IMR-90 (cell line): ENCODE data around the gene SYN1. TPM values are rescaled to one million over a fixed set of nuclear protein-coding genes. Genes with fewer than 3 reads are reported as not detected.

Experiments used
- ATAC-seq: fragments of 200-7000 bp; cut with Tn5 transposase; 2 replicates; pipeline ENCODE4 v1.9.1; 2020; ENCODE audit warnings: low read depth, mild to moderate bottlenecking, moderate library complexity
- BruUV-seq: library from RNA; stranded (reverse); fragments of 400-500 nt; replicated peaks from 2 replicates; lab custom pipeline; 2021; lab: Mats Ljungman, UMichigan
- CTCF ChIA-PET: fragments of 300-600 bp; formaldehyde crosslinking; extraction: SDS; loops from one replicate; lab custom pipeline; 2021; ENCODE audit warnings: antibody characterized with exemption; lab: Yijun Ruan, JAX
- POLR2A ChIA-PET: fragments of 300-600 bp; sonication (Branson Sonifier 250); formaldehyde crosslinking; loops from one replicate; lab custom pipeline; 2022; ENCODE audit warnings: antibody characterized with exemption; ENCODE audit not compliant: unreplicated experiment; lab: Charles Lee
- DNase-seq: peaks from one replicate; pipeline ENCODE4 v3.0.0; 2013
- H2AFZ ChIP-seq: replicated peaks from 2 replicates; pipeline ENCODE3; 2013; ENCODE audit warnings: low read length, mild to moderate bottlenecking; ENCODE audit not compliant: poor library complexity
- H2AK5ac ChIP-seq: 2 replicates; pipeline ENCODE4 v1.6.1; 2013; ENCODE audit warnings: low read depth, low read length, inconsistent platforms
- H2AK9ac ChIP-seq: replicated peaks from 2 replicates; pipeline ENCODE3; 2013; ENCODE audit warnings: mild to moderate bottlenecking, low read depth, low read length, moderate library complexity; ENCODE audit not compliant: poor library complexity
- H2BK120ac ChIP-seq: 2 replicates; pipeline ENCODE4 v1.6.1; 2013; ENCODE audit warnings: low read depth, low read length, inconsistent platforms
- H2BK15ac ChIP-seq: 3 replicates; pipeline ENCODE4 v1.6.1; 2013; ENCODE audit warnings: low read depth, low read length, inconsistent platforms
- H2BK20ac ChIP-seq: 2 replicates; pipeline ENCODE4 v1.6.1; 2013; ENCODE audit warnings: low read depth, mild to moderate bottlenecking, inconsistent platforms, low read length, moderate library complexity
- H2BK5ac ChIP-seq: 2 replicates; pipeline ENCODE4 v1.6.1; 2013; ENCODE audit warnings: mild to moderate bottlenecking, low read depth, low read length, inconsistent platforms; ENCODE audit not compliant: poor library complexity, severe bottlenecking
- H3K14ac ChIP-seq: replicated peaks from 2 replicates; pipeline ENCODE4 v1.6.1; 2013; ENCODE audit warnings: low read depth, low read length, inconsistent platforms
- H3K18ac ChIP-seq: 2 replicates; pipeline ENCODE4 v1.6.1; 2013; ENCODE audit warnings: low read depth, low read length, control low read depth
- H3K23ac ChIP-seq: 2 replicates; pipeline ENCODE4 v1.6.1; 2013; ENCODE audit warnings: low read depth, low read length, inconsistent platforms
- H3K27ac ChIP-seq: 2 replicates; pipeline ENCODE4 v1.5.1; 2013; ENCODE audit warnings: mild to moderate bottlenecking, control low read depth, low read length; ENCODE audit not compliant: insufficient read depth
- H3K27me3 ChIP-seq: 2 replicates; pipeline ENCODE4 v1.6.1; 2013; ENCODE audit warnings: low read length; ENCODE audit not compliant: control insufficient read depth, insufficient read depth
- H3K36me3 ChIP-seq: 2 replicates; pipeline ENCODE4 v1.6.1; 2013; ENCODE audit warnings: low read length, mixed read lengths; ENCODE audit not compliant: control insufficient read depth, insufficient read depth
- H3K4ac ChIP-seq: 2 replicates; pipeline ENCODE4 v1.6.1; 2013; ENCODE audit warnings: low read depth, low read length, inconsistent platforms
- H3K4me1 ChIP-seq: 2 replicates; pipeline ENCODE4 v1.6.1; 2013; ENCODE audit warnings: low read length, mixed read lengths; ENCODE audit not compliant: control insufficient read depth, insufficient read depth
- H3K4me2 ChIP-seq: 2 replicates; pipeline ENCODE4 v1.6.1; 2013; ENCODE audit warnings: low read depth, mild to moderate bottlenecking, control low read depth, low read length, moderate library complexity
- H3K4me3 ChIP-seq: 2 replicates; pipeline ENCODE4 v1.5.1; 2013; ENCODE audit warnings: low read depth, mild to moderate bottlenecking, control low read depth, low read length, moderate library complexity; ENCODE audit not compliant: insufficient read depth
- H3K56ac ChIP-seq: 2 replicates; pipeline ENCODE4 v1.6.1; 2013; ENCODE audit warnings: low read length, inconsistent platforms; ENCODE audit not compliant: insufficient read depth; ENCODE audit errors: extremely low read depth
- H3K79me1 ChIP-seq, 2 experiments: 2 replicates each; pipeline ENCODE4 v1.6.1; 2013; ENCODE audit warnings: low read length in 2 of 2, inconsistent platforms in 1 of 2, low read depth in 1 of 2
- H3K9ac ChIP-seq: 2 replicates; pipeline ENCODE4 v1.6.1; 2013; ENCODE audit warnings: low read depth, low read length, control low read depth
- H3K9me1 ChIP-seq: 2 replicates; pipeline ENCODE4 v1.6.1; 2013; ENCODE audit warnings: low read length, inconsistent platforms; ENCODE audit not compliant: insufficient read depth
- H3K9me3 ChIP-seq: 2 replicates; pipeline ENCODE4 v1.6.1; 2013; ENCODE audit warnings: low read length; ENCODE audit not compliant: control insufficient read depth, insufficient read depth
- H4K20me1 ChIP-seq: 2 replicates; pipeline ENCODE4 v1.6.1; 2013; ENCODE audit warnings: low read length, inconsistent platforms; ENCODE audit not compliant: insufficient read depth
- H4K5ac ChIP-seq: 2 replicates; pipeline ENCODE4 v1.6.1; 2013; ENCODE audit warnings: mild to moderate bottlenecking, low read depth, low read length, control low read depth
- H4K8ac ChIP-seq, 2 experiments: 2 replicates each; pipeline ENCODE4 v1.6.1; 2013; ENCODE audit warnings: low read depth in 2 of 2, low read length in 2 of 2, control low read depth in 1 of 2, inconsistent platforms in 1 of 2
- H4K91ac ChIP-seq: 2 replicates; pipeline ENCODE4 v1.6.1; 2013; ENCODE audit warnings: low read depth, low read length, inconsistent platforms; ENCODE audit not compliant: insufficient read depth
- BHLHE40 ChIP-seq: fragments of 150-350 bp; IDR thresholded peaks from 2 replicates; pipeline ENCODE4 v1.6.1; 2016; ENCODE audit warnings: mild to moderate bottlenecking, low read depth, low read length
- CEBPB ChIP-seq: IDR thresholded peaks from 2 replicates; pipeline ENCODE4 v1.6.1; 2012; ENCODE audit warnings: low read depth, low read length, improper control_type of control experiment
- CHD1 ChIP-seq: IDR thresholded peaks from 2 replicates; pipeline ENCODE4 v1.6.1; 2012; ENCODE audit warnings: low read depth, low read length, improper control_type of control experiment
- CTCF ChIP-seq: conservative IDR thresholded peaks from 2 replicates; pipeline ENCODE4 v1.5.1; 2012; ENCODE audit warnings: mild to moderate bottlenecking, low read depth, low read length, improper control_type of control experiment
- FOS ChIP-seq: fragments of 150-350 bp; IDR thresholded peaks from 2 replicates; pipeline ENCODE4 v1.6.1; 2016; ENCODE audit warnings: low read depth, low read length
- MAFK ChIP-seq: IDR thresholded peaks from 2 replicates; pipeline ENCODE4 v1.6.1; 2012; ENCODE audit warnings: low read depth, low read length, improper control_type of control experiment
- MAZ ChIP-seq: IDR thresholded peaks from 2 replicates; pipeline ENCODE4 v1.6.1; 2012; ENCODE audit warnings: low read depth, mild to moderate bottlenecking, low read length, improper control_type of control experiment, moderate library complexity, borderline replicate concordance
- MXI1 ChIP-seq: IDR thresholded peaks from 2 replicates; pipeline ENCODE4 v1.6.1; 2012; ENCODE audit warnings: low read depth, mild to moderate bottlenecking, low read length, moderate library complexity, borderline replicate concordance
- NFE2L2 ChIP-seq: fragments of 150-350 bp; IDR thresholded peaks from 2 replicates; pipeline ENCODE4 v1.6.1; 2016; ENCODE audit warnings: low read depth, mild to moderate bottlenecking, low read length
- POLR2A ChIP-seq: IDR thresholded peaks from 2 replicates; pipeline ENCODE4 v1.6.1; 2012; ENCODE audit warnings: mild to moderate bottlenecking, low read depth, low read length
- RAD21 ChIP-seq: IDR thresholded peaks from 2 replicates; pipeline ENCODE4 v1.6.1; 2012; ENCODE audit warnings: low read length, improper control_type of control experiment
- RCOR1 ChIP-seq: IDR thresholded peaks from 2 replicates; pipeline ENCODE4 v1.6.1; 2012; ENCODE audit warnings: mild to moderate bottlenecking, low read length, improper control_type of control experiment; ENCODE audit not compliant: insufficient replicate concordance
- SMC3 ChIP-seq: fragments of 150-350 bp; IDR thresholded peaks from 2 replicates; pipeline ENCODE4 v1.6.1; 2016; ENCODE audit warnings: low read depth, mild to moderate bottlenecking, antibody characterized with exemption, low read length, moderate library complexity
- USF2 ChIP-seq: fragments of 150-350 bp; IDR thresholded peaks from 2 replicates; pipeline ENCODE4 v1.6.1; 2017; ENCODE audit warnings: mild to moderate bottlenecking, antibody characterized with exemption, low read length, low read depth
- WGBS, 2 experiments: methylation state at CpG; one replicate each; pipeline versions ENCODE4 v1.1.5 to v1.1.7; 2013; ENCODE audit warnings: missing lambda C conversion rate in 2 of 2; ENCODE audit not compliant: insufficient read length in 1 of 2; ENCODE audit errors: extremely low coverage in 2 of 2; 5-methylcytosine and 5-hydroxymethylcytosine counted together
- dilution Hi-C: fragments of 300-500 bp; cut with HindIII; formaldehyde crosslinking; loops from one replicate; pipeline ENCODE4 v1.14.3; 2018; ENCODE audit warnings: low sequenced_read_pairs; ENCODE audit not compliant: unreplicated experiment
- in situ Hi-C: fragments of 300-500 bp; cut with MboI; formaldehyde crosslinking; loops from 3 replicates; pipeline ENCODE4 v1.14.3; 2019; ENCODE audit warnings: low sequenced_read_pairs, inconsistent platforms, mixed read lengths
- intact Hi-C: fragments of 100-400 bp; cut with micrococcal nuclease; formaldehyde crosslinking; loops from 2 replicates; pipeline ENCODE4 v1.10.0; 2022
- polyA plus RNA-seq, 3 experiments: library from polyadenylated mRNA; depleted of rRNA; stranded (reverse); fragments of >200 nt; gene quantifications; 2 replicates each; pipeline ENCODE4 v1.2.3, GENCODE V29; 2012; ENCODE audit warnings: low replicate concordance in 1 of 3
- total RNA-seq: library from RNA; depleted of rRNA; stranded (reverse); fragments of >200 nt; gene quantifications from 2 replicates; pipeline ENCODE4 v1.2.3, GENCODE V29; 2012

The SYN1 gene
- total and polyA plus RNA-seq, 2 of the 4 experiments (the other 2 are of a cell fraction), result under 0.01 to 0.56 TPM

GRCh38 chrX:47577901-47578300 lies 41.8 kb downstream of the SYN1 start:
- Histone ChIP-seq H2BK20ac (peak overlapping the region; percentile 63), H2BK15ac (peak overlapping the region; percentile 38; the same call in 1 of the 3 replicates), H3K79me1 (peaks cover 3 to 8% of the 10 kb centered on the region in 2 experiments; a peak in 1 of 4 replicates), H3K27ac (peak overlapping the region; percentile 73), H4K8ac (peak overlapping the region in 1 of 2 experiments; percentile 61; a peak in 1 of 4 replicates), H3K56ac (no peak overlapping the region), H3K9me1 (peaks cover 16% of the 10 kb centered on the region), H3K27me3 (no peaks in the 10 kb centered on the region), H2BK120ac (peak overlapping the region; percentile 72), H3K4me3 (no peak overlapping the region), H2AK9ac (peak overlapping the region; percentile 57), H4K5ac (peak overlapping the region; percentile 58), H4K20me1 (no peaks in the 10 kb centered on the region), H3K23ac (peak overlapping the region; percentile 74; the same call in 1 of the 2 replicates), H3K9me3 (no peaks in the 10 kb centered on the region), H3K14ac (no peak overlapping the region), H3K4ac (peak overlapping the region; percentile 84), H4K91ac (peak overlapping the region; percentile 66; the same call in 1 of the 2 replicates), H3K4me2 (peak overlapping the region; percentile 21; the same call in 1 of the 2 replicates), H3K36me3 (no peaks in the 10 kb centered on the region), H3K9ac (no peak overlapping the region), H2AFZ (peak overlapping the region; percentile 64), H2AK5ac (peak overlapping the region; percentile 87), H2BK5ac (peak overlapping the region; percentile 74), H3K4me1 (peaks cover 33% of the 10 kb centered on the region), H3K18ac (peak overlapping the region; percentile 38)
- in situ Hi-C loops, result no loop called here
- ChIA-PET POLR2A (no interaction called here), CTCF (no interaction called here)
- ATAC-seq (no peak), DNase-seq (no peak)
- intact Hi-C loops, result no loop called here
- no CpG with 5 or more reads among the region's 3 CpGs for WGBS, 2 experiments
- dilution Hi-C loops, result no loop called here
- TF ChIP-seq MAFK (no peak), MXI1 (no peak), RCOR1 (no peak), CTCF (no peak), CHD1 (no peak), NFE2L2 (no peak), MAZ (no peak), FOS (no peak), POLR2A (no peak), CEBPB (no peak), BHLHE40 (no peak), USF2 (no peak), RAD21 (no peak), SMC3 (no peak)
- no TSS peak for BruUV-seq
